Lower leg skin (tissue), 4 donors: ENCODE measurements around the gene PHLDA2. TPM values are rescaled to one million over a fixed set of nuclear protein-coding genes. Genes with fewer than 3 reads are reported as not detected.

Experiments
- DNase-seq, 2 donors: peaks; one replicate each; pipeline ENCODE4 v3.0.0-alpha.2; 2019; ENCODE audit warnings: low spot score in 2 of 2
- H3K4me3 ChIP-seq: fragments of 200-600 bp; sonication (generic); 2 replicates; pipeline ENCODE4 v1.5.1; 2017; ENCODE audit warnings: mild to moderate bottlenecking, low read depth; ENCODE audit not compliant: poor library complexity, severe bottlenecking
- CTCF ChIP-seq, 3 donors: fragments of 450-650 bp; IDR thresholded peaks; one replicate each; pipeline ENCODE4 v1.5.1; 2016; ENCODE audit warnings: antibody characterized with exemption in 3 of 3, mild to moderate bottlenecking in 3 of 3, moderate library complexity in 2 of 3
- POLR2A ChIP-seq, 2 donors: fragments of 450-650 bp; IDR thresholded peaks; one replicate each; pipeline ENCODE4 v1.6.1; 2016 to 2017; ENCODE audit warnings: antibody characterized with exemption in 2 of 2, mild to moderate bottlenecking in 1 of 2, moderate library complexity in 1 of 2
- WGBS, 2 donors: methylation state at CpG; one replicate each; pipeline ENCODE4 v1.1.5; 2018; 5-methylcytosine and 5-hydroxymethylcytosine counted together
- intact Hi-C: fragments of 100-400 bp; cut with DNase I; formaldehyde crosslinking; loops from one replicate; pipeline ENCODE4 v1.15.0; 2023; ENCODE audit warnings: low total_unique reads
- total RNA-seq, 4 donors: library from RNA; depleted of rRNA; stranded (reverse); fragments of >200 nt; gene quantifications; one replicate each; pipeline ENCODE4 v1.1.0, GENCODE V29; 2016

PHLDA2 gene
- total RNA-seq, 4 donors from 2014 or later = 5.1 to 16.0 (median 7.4) TPM

- 80 to 84% methylated on average over 9 of the region's 9 CpGs for WGBS, 2 donors
- intact Hi-C loops = loop anchor here (10.0 kb wide), 1 partner anchor 701 kb away; no protein-coding TSS in a partner anchor
- H3K4me3 ChIP-seq = no peak overlapping the region
- TF ChIP-seq POLR2A (IDR thresholded peaks at IDR 0.05) = no peak
- TF ChIP-seq CTCF (IDR thresholded peaks at IDR 0.05) = no peak
- DNase-seq = no peak
Measured at GRCh38 chr11:2896047-2896446, 33.2 kb downstream of the PHLDA2 start.

- H3K4me3 ChIP-seq = no peak overlapping the region
- intact Hi-C loops = loop anchor here (10.0 kb wide), 1 partner anchor 699 kb away; no protein-coding TSS in a partner anchor
- no peak for TF ChIP-seq CTCF (IDR thresholded peaks at IDR 0.05)
- no peak for TF ChIP-seq POLR2A (IDR thresholded peaks at IDR 0.05)
- no peak for DNase-seq
- 88 to 89% methylated on average over 4 of the region's 4 CpGs for WGBS, 2 donors
Measured at GRCh38 chr11:2893935-2894334, 35.3 kb downstream of the PHLDA2 start.

GRCh38 chr11:2892967-2893528 lies 36.2 kb downstream of the PHLDA2 start:
- H3K4me3 ChIP-seq = no peak overlapping the region
- no peak for DNase-seq
- TF ChIP-seq POLR2A (IDR thresholded peaks at IDR 0.05) (no peak), CTCF (IDR thresholded peaks at IDR 0.05) (no peak)
- 51 to 61% methylated on average over 4 of the region's 4 CpGs for WGBS, 2 donors
- intact Hi-C loops = loop anchor here (10.0 kb wide), 1 partner anchor 698 kb away; no protein-coding TSS in a partner anchor

- H3K4me3 ChIP-seq = no peak overlapping the region
- DNase-seq = no peak
- intact Hi-C loops = loop anchor here (10.0 kb wide), 1 partner anchor 698 kb away; no protein-coding TSS in a partner anchor
- TF ChIP-seq CTCF (IDR thresholded peaks at IDR 0.05) (peak in 1 of 3 donors; percentile 66), POLR2A (IDR thresholded peaks at IDR 0.05) (no peak)
- 6 to 8% methylated on average over 31 to 34 of the region's 34 CpGs for WGBS, 2 donors
Measured at GRCh38 chr11:2892215-2892966, 36.8 kb downstream of the PHLDA2 start.

GRCh38 chr11:2891326-2892214 lies 37.6 kb downstream of the PHLDA2 start:
- DNase-seq = no peak
- intact Hi-C loops = loop anchor here (10.0 kb wide), 1 partner anchor 697 kb away; no protein-coding TSS in a partner anchor
- WGBS, 2 donors = 35 to 37% methylated on average over 16 to 17 of the region's 17 CpGs
- H3K4me3 ChIP-seq = no peak overlapping the region
- no peak for TF ChIP-seq POLR2A (IDR thresholded peaks at IDR 0.05)
